Osteoblast (primary cell): ENCODE data around the gene STX10. TPM values are rescaled to one million over a fixed set of nuclear protein-coding genes. Genes with fewer than 3 reads are reported as not detected.
A peak's percentile ranks its signal among the peaks of the same experiment; 100 is the strongest.

Experiments
- DNase-seq: peaks from one replicate; pipeline ENCODE4 v3.0.0; 2011; ENCODE audit warnings: low spot score, mixed read lengths; ENCODE audit not compliant: insufficient read length; ENCODE audit errors: missing footprints
- H2AFZ ChIP-seq: 2 replicates; pipeline ENCODE4 v1.6.0; 2011; ENCODE audit warnings: mild to moderate bottlenecking, low read length
- H3K27ac ChIP-seq: 2 replicates; pipeline ENCODE4 v1.5.1; 2011; ENCODE audit warnings: mild to moderate bottlenecking, low read depth, low read length, moderate library complexity
- H3K27me3 ChIP-seq: 2 replicates; pipeline ENCODE4 v1.6.0; 2012; ENCODE audit warnings: mild to moderate bottlenecking, control low read depth, inconsistent platforms, low read length, moderate library complexity; ENCODE audit not compliant: insufficient read depth
- H3K36me3 ChIP-seq: 2 replicates; pipeline ENCODE4 v1.5.1; 2011; ENCODE audit warnings: mild to moderate bottlenecking, low read length, control low read depth, moderate library complexity; ENCODE audit not compliant: insufficient read depth
- H3K4me1 ChIP-seq: 2 replicates; pipeline ENCODE4 v1.5.1; 2011; ENCODE audit warnings: mild to moderate bottlenecking, low read length, control low read depth, moderate library complexity; ENCODE audit not compliant: insufficient read depth
- H3K4me2 ChIP-seq: 2 replicates; pipeline ENCODE4 v1.6.0; 2011; ENCODE audit warnings: mild to moderate bottlenecking, low read length; ENCODE audit not compliant: insufficient read depth
- H3K4me3 ChIP-seq: fragments of 200-600 bp; sonication (generic); 3 replicates; pipeline ENCODE4 v1.5.1; 2012; ENCODE audit warnings: mild to moderate bottlenecking, low read length, inconsistent platforms; ENCODE audit not compliant: insufficient read depth
- H3K79me2 ChIP-seq: 2 replicates; pipeline ENCODE4 v1.6.0; 2012; ENCODE audit warnings: mild to moderate bottlenecking, low read length, control low read depth, inconsistent platforms; ENCODE audit not compliant: insufficient read depth
- H3K9me3 ChIP-seq: 2 replicates; pipeline ENCODE4 v1.5.1; 2011; ENCODE audit warnings: low read depth, low read length, control low read depth
- H4K20me1 ChIP-seq: 2 replicates; pipeline ENCODE4 v1.6.0; 2012; ENCODE audit warnings: mild to moderate bottlenecking, low read length, control low read depth; ENCODE audit not compliant: insufficient read depth
- CTCF ChIP-seq: IDR thresholded peaks from 2 replicates; pipeline ENCODE4 v1.5.1; 2011; ENCODE audit warnings: mild to moderate bottlenecking, low read depth, low read length, moderate library complexity; ENCODE audit errors: extremely low read depth
- total RNA-seq: library from RNA; depleted of rRNA; stranded (reverse); fragments of >200 nt; gene quantifications from 2 replicates; pipeline ENCODE4 v1.2.3, GENCODE V29; 2012

The STX10 gene
- total RNA-seq, 1 donor, result 81.1 TPM

- H3K9me3 ChIP-seq, result no peaks in the 10 kb centered on the region
- peaks cover 41% of the 10 kb centered on the region for H3K4me1 ChIP-seq
- peak; percentile 52 for DNase-seq
- H3K27ac ChIP-seq, result peak overlapping the region; percentile 96
- peak overlapping the region; percentile 94 for H3K4me2 ChIP-seq
- no peak for TF ChIP-seq CTCF
- no peak overlapping the region for H2AFZ ChIP-seq
- no peak overlapping the region for H3K4me3 ChIP-seq
- peaks cover 92% of the 10 kb centered on the region for H3K79me2 ChIP-seq
- H3K36me3 ChIP-seq, result peaks cover 23% of the 10 kb centered on the region
- no peaks in the 10 kb centered on the region for H3K27me3 ChIP-seq
- peaks cover 59% of the 10 kb centered on the region for H4K20me1 ChIP-seq
These were observed 27.8 kb downstream of the STX10 start for GRCh38 chr19:13122275-13122878.

- Histone ChIP-seq H3K27me3 (no peaks in the 10 kb centered on the region), H4K20me1 (peaks cover 57% of the 10 kb centered on the region), H2AFZ (no peak overlapping the region), H3K4me2 (peak overlapping the region; percentile 94), H3K4me1 (peaks cover 45% of the 10 kb centered on the region), H3K9me3 (no peaks in the 10 kb centered on the region), H3K4me3 (peak overlapping the region; percentile 86), H3K79me2 (peaks cover 86% of the 10 kb centered on the region), H3K36me3 (peaks cover 21% of the 10 kb centered on the region), H3K27ac (peak overlapping the region; percentile 96)
- peak; percentile 88 for DNase-seq
- no peak for TF ChIP-seq CTCF
These were observed 28.5 kb downstream of the STX10 start for GRCh38 chr19:13121551-13122274.

- H3K4me3 ChIP-seq, result peak overlapping the region; percentile 86
- H3K27ac ChIP-seq, result peak overlapping the region; percentile 96
These were observed 29.4 kb downstream of the STX10 start for GRCh38 chr19:13120817-13121216.

More at GRCh38 chr19:13120817-13121216, 29.4 kb downstream of the STX10 start:
- peaks cover 43% of the 10 kb centered on the region for H3K4me1 ChIP-seq
- peak overlapping the region; percentile 94 for H3K4me2 ChIP-seq
- TF ChIP-seq CTCF, result no peak
- peak; percentile 98 for DNase-seq
- peaks cover 50% of the 10 kb centered on the region for H4K20me1 ChIP-seq
- H2AFZ ChIP-seq, result no peak overlapping the region
- H3K79me2 ChIP-seq, result peaks cover 84% of the 10 kb centered on the region
- H3K9me3 ChIP-seq, result no peaks in the 10 kb centered on the region
- H3K27me3 ChIP-seq, result no peaks in the 10 kb centered on the region
- peaks cover 15% of the 10 kb centered on the region for H3K36me3 ChIP-seq
